ENCODE data around the gene KRTAP6-1.

DNA sequence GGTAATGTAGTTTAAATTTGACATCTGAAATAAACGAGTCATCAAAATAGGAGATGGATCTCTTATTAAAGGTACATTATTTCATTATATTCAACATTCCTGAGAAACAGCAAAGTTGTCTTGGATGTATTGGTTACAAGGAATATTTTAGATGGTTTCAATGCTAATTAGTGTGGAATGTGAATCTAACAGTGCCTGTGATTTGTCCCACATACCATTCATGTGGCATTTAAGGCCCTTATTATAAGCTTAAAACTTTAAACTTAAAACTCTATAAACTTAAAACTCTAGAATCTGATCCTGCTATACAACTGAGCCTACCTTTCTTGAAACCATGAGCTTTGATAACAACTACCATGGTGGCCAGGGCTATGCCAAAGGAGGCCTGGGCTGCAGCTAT, 12.9 kb downstream of the KRTAP6-1 start, which contains the start of gene KRTAP22-1:
- no peak for TF ChIP-seq GATA3 (IDR thresholded peaks at IDR 0.05; ENCODE audit: low read depth, low read length)
- no peak for TF ChIP-seq GATA2 (IDR thresholded peaks at IDR 0.05; ENCODE audit: low read depth, low read length)
